A172 (cell line): ENCODE results near the gene C16orf86. TPM values are rescaled to one million over a fixed set of nuclear protein-coding genes. Genes with fewer than 3 reads are reported as not detected.

Source experiments
- DNase-seq: peaks from one replicate; pipeline ENCODE4 v3.0.0-alpha.2; 2015; ENCODE audit warnings: low spot score
- total RNA-seq: library from RNA; depleted of rRNA; stranded (reverse); fragments of >200 nt; shearing (Covaris generic); gene quantifications from 2 replicates; pipeline ENCODE4 v1.2.3, GENCODE V29; 2014; rRNA removed

C16orf86 gene
- not detected in 2 replicates for total RNA-seq

- DNase-seq: no peak
Measured at GRCh38 chr16:67666559-67667452, at the start of gene C16orf86, which contains the start of gene ENKD1. C16orf86 (plus strand) TSS chr16:67666814; CDS start chr16:67666971, 157 bp downstream. ENKD1 (minus strand) TSS chr16:67666750; CDS start chr16:67666442, 308 bp downstream.

- DNase-seq: no peak
Measured at GRCh38 chr16:67628216-67628615, 38.4 kb upstream of the C16orf86 start.

- no peak for DNase-seq
Measured at GRCh38 chr16:67632415-67633172, 34.0 kb upstream of the C16orf86 start.

GRCh38 chr16:67636713-67637112 lies 29.9 kb upstream of the C16orf86 start:
- no peak for DNase-seq

- DNase-seq: no peak
Measured at GRCh38 chr16:67637625-67638024, 29.0 kb upstream of the C16orf86 start.

- DNase-seq: no peak
Measured at GRCh38 chr16:67641779-67642708, 24.6 kb upstream of the C16orf86 start.

- DNase-seq: no peak
Measured at GRCh38 chr16:67644038-67644437, 22.6 kb upstream of the C16orf86 start.

- no peak for DNase-seq
Measured at GRCh38 chr16:67645397-67646121, 21.1 kb upstream of the C16orf86 start.

GRCh38 chr16:67647111-67647651 lies 19.4 kb upstream of the C16orf86 start:
- no peak for DNase-seq

GRCh38 chr16:67647681-67648080 lies 18.9 kb upstream of the C16orf86 start:
- no peak for DNase-seq

GRCh38 chr16:67648088-67648763 lies 18.4 kb upstream of the C16orf86 start:
- no peak for DNase-seq

GRCh38 chr16:67648764-67649407 lies 17.7 kb upstream of the C16orf86 start:
- DNase-seq: no peak

- DNase-seq: no peak
Measured at GRCh38 chr16:67649494-67649931, 17.1 kb upstream of the C16orf86 start.

- DNase-seq: no peak
Measured at GRCh38 chr16:67650023-67650422, 16.6 kb upstream of the C16orf86 start.

- no peak for DNase-seq
Measured at GRCh38 chr16:67651039-67651438, 15.6 kb upstream of the C16orf86 start.

- DNase-seq: no peak
Measured at GRCh38 chr16:67651847-67652246, 14.8 kb upstream of the C16orf86 start.

- peak; percentile 34 for DNase-seq
Measured at GRCh38 chr16:67652578-67653127, 14.0 kb upstream of the C16orf86 start.

- DNase-seq: no peak
Measured at GRCh38 chr16:67653128-67653788, 13.4 kb upstream of the C16orf86 start.
